GM18873 (cell line): ENCODE results near the gene GFRA3.
"Not testable (repeated sequence)": the region's sequence is repeated elsewhere in the genome, so short reads cannot be mapped to it uniquely, and the experiment has no call there.

Source experiments
- ATAC-seq: cut with Tn5 transposase; IDR thresholded peaks from one replicate; pipeline ENCODE4 v1.9.1; 2021; ENCODE audit warnings: mild to moderate bottlenecking, moderate library complexity, moderate number of reproducible peaks; ENCODE audit not compliant: unreplicated experiment, low FRiP score

The GFRA3 gene, protein sequence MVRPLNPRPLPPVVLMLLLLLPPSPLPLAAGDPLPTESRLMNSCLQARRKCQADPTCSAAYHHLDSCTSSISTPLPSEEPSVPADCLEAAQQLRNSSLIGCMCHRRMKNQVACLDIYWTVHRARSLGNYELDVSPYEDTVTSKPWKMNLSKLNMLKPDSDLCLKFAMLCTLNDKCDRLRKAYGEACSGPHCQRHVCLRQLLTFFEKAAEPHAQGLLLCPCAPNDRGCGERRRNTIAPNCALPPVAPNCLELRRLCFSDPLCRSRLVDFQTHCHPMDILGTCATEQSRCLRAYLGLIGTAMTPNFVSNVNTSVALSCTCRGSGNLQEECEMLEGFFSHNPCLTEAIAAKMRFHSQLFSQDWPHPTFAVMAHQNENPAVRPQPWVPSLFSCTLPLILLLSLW

DNA sequence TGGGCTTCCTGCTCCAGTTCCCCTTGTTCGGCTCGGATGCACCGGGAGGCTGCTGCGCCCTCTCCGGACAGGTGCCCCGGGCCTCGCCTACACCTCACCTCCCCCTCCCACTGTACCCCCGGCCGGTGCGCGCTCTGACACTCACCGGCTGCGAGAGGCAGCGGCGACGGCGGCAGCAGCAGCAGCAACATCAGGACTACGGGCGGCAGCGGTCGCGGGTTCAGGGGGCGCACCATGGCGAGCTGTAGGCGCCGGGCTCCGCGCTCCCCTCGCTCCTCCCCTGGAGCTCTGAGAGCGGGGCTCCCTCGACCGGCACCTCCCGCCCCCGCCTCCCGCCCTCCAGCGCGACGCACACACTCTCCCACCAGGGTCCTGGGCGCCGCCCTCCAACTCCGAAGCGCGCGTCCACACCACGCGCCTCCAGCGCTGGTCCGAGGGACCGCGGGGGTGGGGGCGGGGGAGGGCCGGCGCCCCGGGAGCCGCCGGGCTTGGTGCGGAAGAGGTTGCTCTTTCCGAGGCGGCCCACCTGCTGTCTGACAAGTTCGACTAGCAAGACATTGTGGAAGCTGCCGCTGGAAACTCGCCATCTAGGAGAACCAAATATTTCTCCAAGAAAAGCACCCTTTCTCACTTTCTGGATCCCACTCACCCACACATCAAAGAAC, at the start of gene GFRA3:
GFRA3 (minus strand) TSS at position 433 of the 665 bp plus-strand sequence; CDS start at position 236, 197 bp downstream.
- ATAC-seq: no peak

DNA sequence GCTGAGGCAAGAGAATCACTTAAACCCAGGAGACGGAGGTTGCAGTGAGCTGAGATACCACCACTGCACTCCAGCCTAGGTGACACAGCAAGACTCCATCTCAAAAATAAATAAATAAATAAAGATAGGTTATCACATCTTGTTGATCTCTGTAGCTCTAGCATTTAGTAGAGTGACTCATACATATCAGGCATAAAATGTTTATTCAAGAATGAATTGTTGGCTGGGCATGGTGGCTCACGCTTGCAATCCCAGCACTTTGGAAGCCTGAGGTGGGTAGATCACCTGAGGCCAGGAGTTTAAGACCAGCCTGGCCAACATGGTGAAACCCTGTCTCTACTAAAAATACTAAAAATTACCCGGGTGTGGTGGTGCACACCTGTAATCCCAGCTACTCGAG, 43.8 kb upstream of the GFRA3 start:
- not testable (repeated sequence) for ATAC-seq

GRCh38 chr5:138316355-138316754, 41.9 kb upstream of the GFRA3 start:
- no peak for ATAC-seq

GRCh38 chr5:138315751-138316278, 41.4 kb upstream of the GFRA3 start:
- ATAC-seq: no peak

GRCh38 chr5:138305797-138306196, 31.4 kb upstream of the GFRA3 start:
- no peak for ATAC-seq

GRCh38 chr5:138303372-138303771, 29.0 kb upstream of the GFRA3 start:
- ATAC-seq: no peak

DNA sequence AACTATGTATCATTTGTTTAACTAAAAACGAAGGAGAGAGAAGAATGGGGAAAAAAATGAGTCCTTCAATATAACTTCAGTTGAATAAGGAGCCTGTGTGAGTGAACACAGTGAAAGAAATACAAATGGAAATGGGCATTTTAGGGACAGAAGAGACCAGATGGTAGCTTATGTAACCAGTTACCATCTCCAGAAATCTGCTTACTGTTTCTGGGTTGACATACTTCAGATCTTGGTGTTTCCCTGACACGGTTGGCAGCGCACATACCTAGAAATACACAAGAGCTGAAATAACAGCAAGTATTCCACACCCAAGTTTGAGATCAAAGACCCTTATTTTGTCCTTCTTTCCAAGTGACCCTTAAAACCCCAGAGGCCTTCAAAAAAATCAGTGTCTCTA, 14.9 kb upstream of the GFRA3 start:
- ATAC-seq: no peak

- no peak for ATAC-seq
Observed at GRCh38 chr5:138287246-138287645, 12.8 kb upstream of the GFRA3 start.

DNA sequence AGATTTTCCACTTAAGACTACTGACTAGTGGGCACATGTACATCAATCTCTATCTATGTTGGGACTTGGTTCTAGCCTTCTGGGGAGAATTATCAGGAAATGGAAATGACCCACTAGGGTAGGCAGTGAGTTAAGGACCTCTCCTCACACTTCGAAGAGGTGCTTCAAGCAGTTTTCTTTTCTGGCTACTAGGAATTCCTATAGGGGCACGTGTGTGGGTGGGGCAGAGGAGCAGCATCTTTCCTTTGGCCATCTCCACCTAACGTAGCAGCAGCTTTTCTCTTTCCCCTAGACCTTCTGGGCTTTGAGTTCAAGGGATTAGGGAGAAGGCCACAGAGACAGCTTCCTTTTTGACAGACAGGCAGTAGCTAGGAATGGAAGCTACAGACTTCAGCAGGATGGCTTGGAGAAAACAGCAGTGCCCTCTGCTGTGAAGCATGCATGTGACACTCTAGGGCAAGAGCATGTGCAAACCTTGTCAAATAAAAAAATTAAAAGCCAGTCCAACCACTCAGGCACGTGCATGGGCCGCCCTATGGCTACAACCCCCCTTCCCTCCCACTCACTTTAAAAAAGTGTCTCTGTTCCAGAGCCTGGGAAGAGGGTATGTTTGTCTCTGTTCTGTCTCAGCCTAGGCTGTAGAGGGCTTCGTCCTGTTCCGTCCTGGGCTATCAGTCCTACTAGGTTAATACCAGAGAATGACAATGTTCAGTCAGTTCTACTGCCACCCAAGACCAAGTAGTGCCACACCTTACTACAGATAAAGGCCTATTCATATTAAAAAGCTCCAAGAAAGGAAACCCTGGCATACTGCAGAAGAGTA, 8.7 kb upstream of the GFRA3 start:
- ATAC-seq: no peak

DNA sequence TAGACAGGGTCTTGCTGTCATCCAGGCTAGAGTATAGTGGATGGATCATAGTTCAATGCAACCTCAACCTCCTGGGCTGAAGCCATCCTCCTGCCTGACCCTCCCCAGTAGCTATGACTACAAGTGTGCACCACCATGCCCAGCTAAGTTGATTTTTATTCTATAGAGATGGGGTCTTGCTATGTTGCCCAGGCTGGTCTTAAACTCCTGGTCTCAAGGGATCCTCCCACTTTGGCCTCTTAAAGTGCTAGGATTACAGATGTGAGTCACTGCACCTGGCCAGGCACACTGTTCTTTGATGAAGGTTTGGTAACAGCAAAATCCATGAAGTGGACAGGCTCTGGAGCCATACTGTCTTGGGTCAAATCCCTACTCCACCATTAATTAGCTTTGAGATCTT, 6.5 kb upstream of the GFRA3 start:
- no peak for ATAC-seq

GRCh38 chr5:138276402-138277054, 2.1 kb upstream of the GFRA3 start:
- no peak for ATAC-seq

- ATAC-seq: no peak
Observed at GRCh38 chr5:138275895-138276294, 1.5 kb upstream of the GFRA3 start.

- no peak for ATAC-seq
Observed at GRCh38 chr5:138275379-138275782, 960 bp upstream of the GFRA3 start.

DNA sequence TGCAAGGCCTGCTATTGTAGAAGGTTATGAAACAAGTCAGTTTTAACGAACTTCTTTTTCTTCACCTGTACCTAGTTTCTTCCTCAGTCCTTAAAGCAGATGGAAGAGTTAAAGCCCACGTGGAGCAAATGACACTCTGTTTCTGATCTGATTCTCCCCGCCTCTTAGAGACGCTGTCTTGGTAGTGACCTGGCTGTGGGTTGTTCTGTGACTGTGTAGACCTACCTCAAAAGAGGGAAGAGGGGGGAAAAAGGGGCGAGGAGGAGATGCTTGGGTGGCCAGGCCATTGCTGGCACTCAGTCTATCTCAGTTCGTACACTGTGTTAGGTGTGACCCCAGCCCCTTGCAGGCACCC, 610 bp downstream of the GFRA3 start:
- ATAC-seq: no peak

- ATAC-seq: no peak
Observed at GRCh38 chr5:138272681-138273080, 1.7 kb downstream of the GFRA3 start.

- no peak for ATAC-seq
Observed at GRCh38 chr5:138271281-138271680, 3.1 kb downstream of the GFRA3 start.

GRCh38 chr5:138264183-138264582, 10.2 kb downstream of the GFRA3 start:
- no peak for ATAC-seq

DNA sequence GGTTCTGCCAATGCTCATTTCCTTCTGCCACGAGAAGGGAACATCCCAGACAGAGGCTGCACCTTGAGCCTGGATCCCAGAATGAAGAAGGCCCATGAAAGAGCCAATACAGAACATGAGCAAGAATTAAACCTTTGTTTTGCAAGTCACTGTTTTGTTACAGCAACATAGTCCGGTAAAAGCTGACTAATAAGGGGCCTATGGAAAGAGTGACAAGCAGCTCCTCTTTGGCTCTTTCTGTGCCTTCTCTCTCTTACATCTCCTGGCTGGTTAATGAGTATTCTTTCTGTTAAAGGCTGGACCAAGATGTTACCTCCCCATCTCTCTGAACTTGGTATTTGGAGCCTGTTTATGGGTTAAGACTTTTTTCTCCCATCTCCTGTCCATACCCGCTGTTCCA, 10.8 kb downstream of the GFRA3 start:
- no peak for ATAC-seq

DNA sequence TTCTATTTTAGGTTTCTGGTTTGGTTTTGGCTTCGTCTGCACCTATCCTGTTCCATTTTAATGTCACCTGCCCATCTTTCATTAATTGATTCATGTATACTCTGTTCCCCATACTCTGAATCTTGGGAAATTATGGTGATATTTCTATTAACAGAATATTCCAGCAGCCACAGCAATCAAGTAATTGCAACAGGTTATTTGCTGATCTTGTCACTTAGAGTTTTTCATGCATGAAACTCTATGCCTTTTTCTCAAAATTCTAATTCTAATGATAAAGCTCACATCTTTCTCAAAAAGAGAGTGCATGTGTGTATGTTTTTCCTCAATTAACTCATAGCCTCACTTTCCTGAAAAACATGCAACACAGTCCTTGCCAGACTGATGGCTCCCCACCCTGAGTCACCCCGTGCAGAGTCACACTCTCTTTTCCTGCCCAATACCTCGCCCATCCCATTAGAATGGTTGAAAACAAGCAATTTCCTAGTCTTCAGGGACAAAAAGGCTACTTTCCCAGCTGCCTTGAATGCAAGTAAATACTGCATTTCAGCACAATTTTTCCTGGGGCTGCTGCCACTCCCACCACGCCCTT, 15.6 kb downstream of the GFRA3 start:
- ATAC-seq: no peak

DNA sequence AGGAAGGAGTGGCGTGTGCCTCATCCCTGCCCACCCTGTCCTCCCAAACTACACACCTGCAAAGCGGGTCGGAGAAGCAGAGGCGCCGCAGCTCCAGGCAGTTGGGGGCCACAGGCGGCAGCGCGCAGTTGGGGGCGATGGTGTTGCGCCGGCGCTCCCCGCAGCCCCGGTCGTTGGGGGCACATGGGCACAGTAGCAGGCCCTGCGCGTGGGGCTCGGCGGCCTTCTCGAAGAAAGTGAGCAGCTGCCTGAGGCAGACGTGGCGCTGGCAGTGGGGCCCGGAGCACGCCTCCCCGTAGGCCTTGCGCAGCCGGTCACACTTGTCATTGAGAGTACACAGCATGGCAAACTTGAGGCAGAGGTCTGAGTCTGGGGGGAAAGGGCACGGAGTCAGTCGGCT, 16.8 kb downstream of the GFRA3 start:
- ATAC-seq: no peak
